Activated T-cell treated with anti-CD3 and anti-CD28 coated beads, Interleukin-2, amount 50 U/mL, for 24 hours (primary cell): ENCODE data around the gene PSMC5.
"Not testable (repeated sequence)": the region's sequence is repeated elsewhere in the genome, so short reads cannot be mapped to it uniquely, and the experiment has no call there.

Experiments used
- DNase-seq: peaks from one replicate; pipeline ENCODE4 v3.0.0-alpha.2; 2020
- H3K27ac Mint-ChIP-seq: 2 replicates; pipeline ENCODE4 v1.8.0; 2020; ENCODE audit warnings: mild to moderate bottlenecking, mixed read lengths
- H3K27me3 Mint-ChIP-seq: 2 replicates; pipeline ENCODE4 v1.8.0; 2020; ENCODE audit warnings: mixed read lengths
- H3K36me3 Mint-ChIP-seq: 2 replicates; pipeline ENCODE4 v1.8.0; 2020; ENCODE audit warnings: low read depth, mixed read lengths
- H3K4me1 Mint-ChIP-seq: 2 replicates; pipeline ENCODE4 v1.8.0; 2020; ENCODE audit warnings: low read depth, mixed read lengths
- H3K4me3 Mint-ChIP-seq: 2 replicates; pipeline ENCODE4 v1.8.0; 2020; ENCODE audit warnings: mild to moderate bottlenecking, moderate library complexity, mixed read lengths
- H3K9me3 Mint-ChIP-seq: 2 replicates; pipeline ENCODE4 v1.8.0; 2020; ENCODE audit warnings: mixed read lengths

The PSMC5 gene

GRCh38 chr17:63840591-63841349, 13.5 kb downstream of the PSMC5 start:
- H3K27me3 Mint-ChIP-seq: no peaks in the 10 kb centered on the region
- H3K4me3 Mint-ChIP-seq: peak overlapping the region; percentile 97
- peaks cover 39% of the 10 kb centered on the region for H3K36me3 Mint-ChIP-seq
- no peaks in the 10 kb centered on the region for H3K9me3 Mint-ChIP-seq
- no peak for DNase-seq
- peaks cover 45% of the 10 kb centered on the region for H3K4me1 Mint-ChIP-seq
- H3K27ac Mint-ChIP-seq: peak overlapping the region; percentile 95

DNA sequence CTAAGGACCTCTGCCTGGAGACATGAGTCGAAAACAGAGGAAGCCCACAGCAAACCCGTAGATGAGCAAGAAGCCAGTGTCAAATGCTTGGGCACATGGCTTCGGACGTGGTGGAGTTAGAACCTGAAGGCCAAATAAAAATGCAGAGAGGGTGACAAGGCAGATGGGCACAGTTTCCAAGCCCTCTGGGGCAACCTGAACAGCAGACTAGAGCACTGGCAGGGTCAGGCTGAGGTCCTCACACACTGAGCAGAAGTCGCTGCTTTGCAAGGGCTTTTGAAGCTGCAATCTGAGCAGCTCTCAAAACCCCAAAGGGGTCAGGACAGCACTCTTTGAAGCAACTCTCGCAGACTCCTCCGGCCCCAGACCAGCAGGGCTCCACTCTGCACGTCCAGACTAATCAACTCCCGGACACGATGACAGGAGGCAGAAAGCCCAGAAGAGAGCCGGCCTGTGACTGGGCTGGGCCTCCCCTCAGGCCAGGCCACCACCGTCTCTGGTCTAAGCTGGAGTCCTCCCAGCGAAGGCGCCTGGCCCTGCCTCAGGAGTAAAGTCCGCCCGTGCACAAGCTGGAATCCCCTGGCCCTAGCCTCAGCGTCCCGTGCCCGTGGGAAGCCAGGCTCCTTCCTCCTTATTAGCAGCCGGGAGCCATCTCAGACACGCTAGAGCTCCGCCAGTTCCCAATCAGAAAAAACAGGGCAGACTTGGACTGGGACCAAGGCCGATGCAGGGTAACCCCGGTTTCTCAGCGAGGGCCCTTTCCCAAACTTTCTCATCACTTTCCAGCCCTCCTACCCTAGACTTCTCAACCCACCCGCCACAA, 14.3 kb downstream of the PSMC5 start:
- DNase-seq: no peak
- Mint-ChIP-seq H3K36me3 (peaks cover 31% of the 10 kb centered on the region), H3K4me3 (peak overlapping the region; percentile 97), H3K27me3 (no peaks in the 10 kb centered on the region), H3K4me1 (peaks cover 43% of the 10 kb centered on the region), H3K27ac (peak overlapping the region; percentile 95), H3K9me3 (no peaks in the 10 kb centered on the region)

GRCh38 chr17:63842173-63842539, 14.9 kb downstream of the PSMC5 start:
- DNase-seq: no peak

DNA sequence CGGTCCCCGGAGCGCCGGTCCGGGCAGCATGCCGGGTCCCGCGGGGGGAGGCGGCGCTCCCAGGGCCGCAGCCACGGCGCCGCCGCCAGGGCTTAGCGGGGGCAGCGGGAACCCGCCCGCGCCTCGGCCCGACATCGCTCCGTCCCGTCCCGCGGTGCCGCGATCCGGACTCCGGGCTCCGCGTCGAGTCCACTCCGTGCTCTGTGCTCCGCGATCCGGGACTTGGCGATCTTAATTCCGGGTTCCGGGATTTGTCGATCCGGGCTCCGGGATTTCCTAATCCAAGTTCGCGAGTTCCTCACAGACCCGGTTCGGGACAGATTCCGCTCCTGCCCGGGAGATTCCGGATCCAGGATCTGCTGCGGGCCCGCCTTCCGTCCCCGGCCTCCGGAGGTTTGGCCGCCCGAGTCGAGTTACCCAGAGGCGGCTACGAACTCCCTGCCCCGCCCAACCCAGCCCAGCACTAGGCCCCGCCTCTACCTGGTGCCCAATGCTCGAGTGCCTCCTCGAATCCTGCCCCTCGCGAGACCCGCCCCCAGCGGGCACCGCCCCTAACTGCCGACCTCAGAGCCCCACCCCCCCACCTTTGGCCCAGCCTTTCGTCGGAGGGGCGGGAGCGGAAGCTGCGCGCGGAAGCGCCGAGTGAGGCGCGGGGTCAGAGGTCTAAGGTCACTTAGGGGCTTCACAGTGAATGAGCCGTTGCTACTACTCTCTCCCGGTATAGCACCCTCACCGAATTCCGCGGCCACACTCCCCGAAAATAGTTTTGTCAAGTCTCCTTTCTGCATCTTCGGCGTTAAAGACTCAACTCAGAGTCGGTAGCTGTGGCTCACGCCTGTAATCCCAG, 15.5 kb downstream of the PSMC5 start, which contains the start of gene SMARCD2:
Gene SMARCD2, minus strand, starts transcription at position 146 of the 847 bp plus-strand sequence. Its CDS starts 11 bp downstream, at position 135.
- Mint-ChIP-seq H3K27me3 (no peaks in the 10 kb centered on the region), H3K9me3 (no peaks in the 10 kb centered on the region), H3K4me1 (peaks cover 44% of the 10 kb centered on the region), H3K27ac (peak within 1 kb of the TSS; percentile 95), H3K4me3 (peak within 1 kb of the TSS; percentile 97), H3K36me3 (peaks cover 24% of the 10 kb centered on the region)
- DNase-seq: peak; percentile 99

More at GRCh38 chr17:63842173-63842539, 14.9 kb downstream of the PSMC5 start:
- H3K27ac Mint-ChIP-seq: peak overlapping the region; percentile 95
- H3K36me3 Mint-ChIP-seq: peaks cover 25% of the 10 kb centered on the region
- peak overlapping the region; percentile 97 for H3K4me3 Mint-ChIP-seq
- H3K27me3 Mint-ChIP-seq: no peaks in the 10 kb centered on the region
- H3K9me3 Mint-ChIP-seq: no peaks in the 10 kb centered on the region
- H3K4me1 Mint-ChIP-seq: peaks cover 42% of the 10 kb centered on the region

DNA sequence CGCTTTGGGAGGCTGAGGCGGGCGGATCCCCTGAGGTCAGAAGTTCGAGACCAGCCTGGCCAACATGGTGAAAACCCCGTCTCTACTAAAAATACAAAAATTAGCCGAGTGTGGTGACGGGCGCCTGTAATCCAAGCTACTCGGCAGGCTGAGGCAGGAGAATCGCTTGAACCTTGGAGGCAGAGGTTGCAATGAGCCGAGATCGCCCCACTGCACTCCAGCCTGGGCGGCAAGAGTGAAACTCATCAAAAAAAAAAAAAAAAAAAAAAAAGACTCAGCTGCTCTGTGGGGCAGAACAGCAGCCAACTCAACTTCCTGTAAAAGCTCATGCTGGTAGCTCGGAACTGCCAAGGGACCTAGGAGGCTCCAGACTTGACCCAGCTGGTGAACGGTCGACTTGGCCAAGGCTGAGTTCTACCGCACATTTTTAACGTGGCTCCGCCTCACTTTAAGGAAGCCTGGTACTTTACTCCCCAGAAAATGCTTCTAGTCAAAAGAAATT, 16.2 kb downstream of the PSMC5 start:
- Mint-ChIP-seq H3K4me3 (peak overlapping the region; percentile 88), H3K36me3 (peaks cover 22% of the 10 kb centered on the region), H3K4me1 (peaks cover 44% of the 10 kb centered on the region), H3K27ac (peak overlapping the region; percentile 95)
- not testable (repeated sequence) for H3K27me3 Mint-ChIP-seq, H3K9me3 Mint-ChIP-seq, DNase-seq

- peak overlapping the region; percentile 88 for H3K4me3 Mint-ChIP-seq
- DNase-seq: no peak
- no peaks in the 10 kb centered on the region for H3K27me3 Mint-ChIP-seq
- peaks cover 44% of the 10 kb centered on the region for H3K4me1 Mint-ChIP-seq
- peaks cover 22% of the 10 kb centered on the region for H3K36me3 Mint-ChIP-seq
- peak overlapping the region; percentile 95 for H3K27ac Mint-ChIP-seq
- H3K9me3 Mint-ChIP-seq: peaks cover 7% of the 10 kb centered on the region
Measured at GRCh38 chr17:63843910-63844677, 16.9 kb downstream of the PSMC5 start.

GRCh38 chr17:63845509-63845908, 18.3 kb downstream of the PSMC5 start:
- no peak overlapping the region for H3K4me3 Mint-ChIP-seq
- H3K27me3 Mint-ChIP-seq: no peaks in the 10 kb centered on the region
- no peak for DNase-seq
- no peak overlapping the region for H3K27ac Mint-ChIP-seq
- peaks cover 19% of the 10 kb centered on the region for H3K36me3 Mint-ChIP-seq
- H3K4me1 Mint-ChIP-seq: peaks cover 37% of the 10 kb centered on the region
- H3K9me3 Mint-ChIP-seq: peaks cover 8% of the 10 kb centered on the region

DNA sequence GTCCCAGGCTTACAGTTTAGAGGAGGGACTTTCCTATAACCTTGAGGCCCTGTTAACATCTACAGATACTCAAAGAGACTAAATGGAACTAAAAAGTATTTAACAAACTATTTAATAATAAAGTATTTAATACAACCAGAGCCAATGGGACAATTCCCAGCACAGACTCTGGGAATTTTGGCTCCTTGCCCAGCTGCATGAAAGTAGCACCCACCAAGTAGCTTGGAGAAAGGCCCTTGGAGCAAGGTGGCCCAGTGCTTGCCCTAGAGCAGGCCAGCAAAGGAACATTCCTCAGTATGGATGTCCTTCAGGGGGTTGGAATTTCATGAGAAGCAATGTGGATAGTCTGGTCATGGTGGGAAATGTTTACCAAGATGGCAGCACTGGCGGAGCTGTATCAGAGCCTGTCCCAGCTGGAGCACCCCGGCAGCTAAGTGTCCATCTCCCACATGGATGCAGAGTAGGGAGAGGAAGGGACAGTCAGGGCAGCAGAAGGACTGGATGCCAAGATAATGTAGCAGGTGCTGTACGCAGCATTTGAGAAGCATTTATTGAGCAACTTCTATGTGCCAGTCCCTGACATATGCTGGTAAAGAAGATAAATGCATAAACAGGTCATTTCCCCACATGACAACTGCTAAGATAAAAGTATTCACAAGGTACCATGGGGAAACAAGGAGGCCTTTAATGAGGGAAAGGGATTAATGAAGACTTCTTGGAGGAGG, 20.5 kb downstream of the PSMC5 start:
- Mint-ChIP-seq H3K9me3 (peaks cover 8% of the 10 kb centered on the region), H3K36me3 (peaks cover 2% of the 10 kb centered on the region), H3K4me3 (no peak overlapping the region), H3K27me3 (no peaks in the 10 kb centered on the region), H3K4me1 (peaks cover 28% of the 10 kb centered on the region), H3K27ac (peak overlapping the region; percentile 42)
- no peak for DNase-seq

DNA sequence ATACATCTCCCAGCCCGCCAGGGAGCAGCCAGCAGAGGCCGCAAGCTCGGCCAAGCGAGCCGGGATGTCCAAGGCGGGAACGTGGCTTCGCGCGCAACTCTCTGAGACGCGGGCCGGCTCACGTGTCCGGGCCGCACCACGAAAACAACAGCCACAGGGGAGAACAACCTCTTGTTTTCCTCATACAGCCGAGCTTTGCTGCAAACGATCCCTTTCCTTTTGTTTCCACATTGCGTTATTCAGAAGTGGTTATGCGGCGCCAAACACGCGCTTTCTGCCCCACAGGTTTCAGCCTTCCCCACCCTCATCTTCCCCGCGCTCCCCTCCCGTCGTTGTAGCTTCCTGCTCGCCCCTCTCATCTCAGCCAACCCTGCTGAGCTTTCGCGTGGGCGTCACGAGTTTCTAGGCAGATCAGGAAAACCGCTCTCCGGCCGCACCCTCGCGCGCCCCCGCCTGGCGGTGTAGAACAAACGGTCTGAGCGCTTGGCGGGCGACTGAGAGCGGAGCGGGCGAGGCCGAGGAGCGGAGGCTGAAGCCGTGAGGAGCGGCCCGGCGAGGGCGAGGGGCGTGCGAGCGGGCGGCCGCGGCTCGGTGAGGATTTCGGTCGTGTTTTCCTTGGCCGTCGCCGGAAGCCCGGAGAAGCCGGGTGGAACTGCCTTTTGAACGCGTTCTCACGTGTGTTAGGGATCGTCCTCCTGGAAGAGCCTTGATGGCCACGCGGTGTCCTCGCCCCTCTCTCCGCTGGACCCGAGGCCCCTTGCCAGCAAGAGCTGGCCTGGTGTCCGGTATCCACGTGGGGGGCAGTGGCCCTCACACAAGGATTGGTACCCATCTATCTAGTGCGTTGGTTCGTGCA, 21.8 kb downstream of the PSMC5 start:
- peak overlapping the region; percentile 68 for H3K4me3 Mint-ChIP-seq
- H3K9me3 Mint-ChIP-seq: peaks cover 8% of the 10 kb centered on the region
- no peaks in the 10 kb centered on the region for H3K27me3 Mint-ChIP-seq
- peaks cover 23% of the 10 kb centered on the region for H3K4me1 Mint-ChIP-seq
- DNase-seq: peak; percentile 98
- no peaks in the 10 kb centered on the region for H3K36me3 Mint-ChIP-seq
- H3K27ac Mint-ChIP-seq: peak overlapping the region; percentile 96

DNA sequence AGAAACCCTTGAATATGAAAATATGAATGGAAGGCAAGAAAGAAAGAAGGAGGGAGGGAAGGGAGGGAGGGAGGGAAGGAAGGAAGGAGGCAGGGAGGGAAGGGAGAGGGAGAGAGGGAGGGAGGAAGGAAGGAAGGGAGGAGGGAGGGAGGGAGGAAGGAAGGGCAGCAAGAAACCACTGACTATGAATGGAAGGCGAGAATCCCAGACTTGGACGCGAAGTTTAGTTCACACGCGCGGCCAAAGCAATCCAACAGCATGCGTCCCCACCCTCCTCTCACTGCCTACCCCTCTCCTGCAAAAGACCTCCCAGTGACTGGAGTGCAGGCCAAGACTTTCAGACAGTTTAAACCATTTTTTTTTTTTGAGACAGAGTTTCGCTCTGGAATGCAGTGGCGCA, 23.2 kb downstream of the PSMC5 start:
- no peak for DNase-seq
- Mint-ChIP-seq H3K36me3 (no peaks in the 10 kb centered on the region), H3K4me3 (no peak overlapping the region), H3K9me3 (peaks cover 8% of the 10 kb centered on the region), H3K4me1 (peaks cover 20% of the 10 kb centered on the region), H3K27ac (no peak overlapping the region), H3K27me3 (no peaks in the 10 kb centered on the region)

DNA sequence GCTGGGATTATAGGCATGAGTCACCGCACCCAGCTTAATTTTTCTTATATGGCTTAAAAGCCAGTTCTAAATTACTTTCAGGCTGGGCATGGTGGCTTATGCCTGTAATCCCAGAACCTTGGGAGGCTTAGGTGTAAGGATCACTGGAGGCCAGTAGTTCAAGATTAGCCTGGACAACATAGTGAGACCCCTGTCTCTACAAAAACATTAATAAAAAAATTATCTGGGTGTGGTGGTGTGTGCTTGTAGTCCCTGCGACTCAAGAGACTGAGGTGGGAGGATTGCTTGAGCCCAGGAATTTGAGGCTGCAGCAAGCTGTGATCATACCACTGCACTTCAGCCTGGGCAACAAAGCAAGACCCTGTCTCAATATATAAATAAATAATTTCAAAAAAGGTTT, 26.0 kb downstream of the PSMC5 start:
- Mint-ChIP-seq H3K36me3 (no peaks in the 10 kb centered on the region), H3K9me3 (peaks cover 4% of the 10 kb centered on the region), H3K4me1 (peaks cover 12% of the 10 kb centered on the region), H3K4me3 (no peak overlapping the region), H3K27ac (no peak overlapping the region), H3K27me3 (no peaks in the 10 kb centered on the region)
- DNase-seq: no peak

GRCh38 chr17:63854709-63855108, 27.5 kb downstream of the PSMC5 start:
- Mint-ChIP-seq H3K9me3 (no peaks in the 10 kb centered on the region), H3K4me1 (peaks cover under 1% of the 10 kb centered on the region), H3K27me3 (no peaks in the 10 kb centered on the region), H3K4me3 (no peak overlapping the region), H3K36me3 (no peaks in the 10 kb centered on the region), H3K27ac (no peak overlapping the region)
- no peak for DNase-seq
